A549 (cell line): ENCODE measurements around the gene EXTL1. TPM values are rescaled to one million over a fixed set of nuclear protein-coding genes. Genes with fewer than 3 reads are reported as not detected.
"Not testable (repeated sequence)": the region's sequence is repeated elsewhere in the genome, so short reads cannot be mapped to it uniquely, and the experiment has no call there.

Source experiments
- ATAC-seq, 2 experiments: fragments of 200-7000 bp in 1 of 2; fragments of >200 bp in 1 of 2; cut with Nextera tagmentation in 1 of 2; cut with Tn5 transposase in 1 of 2; 3 replicates each; pipeline versions ENCODE4 v1.8.0 to v1.9.1; 2018 to 2020; ENCODE audit warnings: mild to moderate bottlenecking in 1 of 2, moderate library complexity in 1 of 2
- CTCF ChIA-PET: fragments of 300-600 bp; sonication (Branson Sonifier 250); formaldehyde crosslinking; extraction: SDS; loops from one replicate; lab custom pipeline; 2021; ENCODE audit warnings: antibody characterized with exemption, inconsistent platforms; lab: Yijun Ruan, JAX
- POLR2A ChIA-PET: fragments of 350-600 bp; formaldehyde crosslinking; extraction: SDS; loops from one replicate; lab custom pipeline; 2021; ENCODE audit warnings: antibody characterized with exemption, inconsistent platforms; lab: Yijun Ruan, JAX
- DNase-seq, 2 experiments: peaks; one replicate each; pipeline versions ENCODE4 v3.0.0 to v3.0.0-alpha.2; 2011 to 2016; ENCODE audit warnings: low read depth in 1 of 2, low spot score in 1 of 2
- FAIRE-seq: peaks from 2 replicates; lab custom pipeline; 2011; peaks lifted over from hg19 to GRCh38; lab: Jason Lieb, UNC
- H3K27ac ChIP-seq, 2 experiments: fragments of >200 bp; sonication (Bioruptor Twin); formaldehyde crosslinking; 3 replicates each; pipeline ENCODE4 v1.5.1; 2016 to 2017
- H3K4me1 ChIP-seq: fragments of >200 bp; sonication (Bioruptor Twin); formaldehyde crosslinking; 3 replicates; pipeline ENCODE4 v1.6.1; 2016
- H3K4me2 ChIP-seq: fragments of >200 bp; sonication (Bioruptor Twin); formaldehyde crosslinking; 3 replicates; pipeline ENCODE4 v1.6.1; 2016
- H3K4me3 ChIP-seq: fragments of >200 bp; sonication (Bioruptor Twin); formaldehyde crosslinking; 3 replicates; pipeline ENCODE4 v1.5.1; 2016
- H3K9me3 ChIP-seq: fragments of >200 bp; sonication (Bioruptor Twin); formaldehyde crosslinking; 3 replicates; pipeline ENCODE4 v1.6.1; 2016
- BHLHE40 ChIP-seq: IDR thresholded peaks from 2 replicates; pipeline ENCODE4 v1.6.1; 2012; ENCODE audit warnings: low read depth, low read length, inconsistent platforms
- CHD2 ChIP-seq: fragments of 150-350 bp; IDR thresholded peaks from 2 replicates; pipeline ENCODE4 v1.6.1; 2014; ENCODE audit warnings: low read length; ENCODE audit not compliant: partially characterized antibody
- CHD4 ChIP-seq: fragments of 200-600 bp; sonication (generic); IDR thresholded peaks from 2 replicates; pipeline ENCODE4 v1.6.1; 2016; ENCODE audit warnings: antibody characterized with exemption, mild to moderate bottlenecking, borderline replicate concordance
- EHF ChIP-seq: fragments of 250-450 bp; sonication (Bioruptor Pico); IDR thresholded peaks from 2 replicates; pipeline ENCODE4 v1.5.0; 2020; ENCODE audit warnings: mild to moderate bottlenecking
- EHMT2 ChIP-seq: fragments of 200-600 bp; sonication (generic); IDR thresholded peaks from 2 replicates; pipeline ENCODE4 v1.6.1; 2016; ENCODE audit warnings: antibody characterized with exemption, low read depth, mild to moderate bottlenecking, moderate library complexity
- EP300 ChIP-seq, 2 experiments: fragments of >200 bp; sonication (Bioruptor Twin); formaldehyde crosslinking; IDR thresholded peaks; 2 replicates in 1 of 2; 3 replicates in 1 of 2; pipeline ENCODE4 v1.6.1; 2016 to 2017
- FOXS1 ChIP-seq: fragments of 250-450 bp; sonication (Bioruptor Pico); IDR thresholded peaks from 2 replicates; pipeline ENCODE4 v1.5.0; 2020; ENCODE audit warnings: mild to moderate bottlenecking, moderate library complexity
- HDAC2 ChIP-seq: fragments of 200-600 bp; sonication (generic); IDR thresholded peaks from 2 replicates; pipeline ENCODE4 v1.6.1; 2016
- NR3C1 ChIP-seq: fragments of >200 bp; sonication (Bioruptor Twin); formaldehyde crosslinking; IDR thresholded peaks from 3 replicates; pipeline ENCODE4 v1.6.1; 2017
- PHF8 ChIP-seq: fragments of 200-600 bp; sonication (generic); IDR thresholded peaks from 2 replicates; pipeline ENCODE4 v1.6.1; 2016; ENCODE audit warnings: low read depth, mild to moderate bottlenecking, antibody characterized with exemption, moderate library complexity, borderline replicate concordance
- POLR2A ChIP-seq: IDR thresholded peaks from 2 replicates; pipeline ENCODE4 v1.6.1; 2012; ENCODE audit warnings: mild to moderate bottlenecking, low read length
- POLR2AphosphoS2 ChIP-seq: conservative IDR thresholded peaks from 2 replicates; pipeline ENCODE4 v1.6.1; 2012; ENCODE audit warnings: low read length, improper control_type of control experiment, inconsistent platforms
- RAD21 ChIP-seq, 2 experiments: fragments of >200 bp in 1 of 2; sonication (Bioruptor Twin) in 1 of 2; formaldehyde crosslinking in 1 of 2; IDR thresholded peaks in 1 of 2; conservative IDR thresholded peaks in 1 of 2; 2 replicates in 1 of 2; 3 replicates in 1 of 2; pipeline ENCODE4 v1.6.1; 2012 to 2018; ENCODE audit warnings: inconsistent platforms in 1 of 2
- RFX5 ChIP-seq: fragments of 450-650 bp; IDR thresholded peaks from 2 replicates; pipeline ENCODE4 v1.7.1; 2014; ENCODE audit warnings: antibody characterized with exemption, mild to moderate bottlenecking, moderate library complexity
- SMC3 ChIP-seq: fragments of >200 bp; sonication (Bioruptor Twin); formaldehyde crosslinking; IDR thresholded peaks from 3 replicates; pipeline ENCODE4 v1.6.1; 2018; ENCODE audit warnings: inconsistent platforms
- TFCP2L1 ChIP-seq: fragments of 250-450 bp; sonication (Bioruptor Pico); IDR thresholded peaks from 2 replicates; pipeline ENCODE4 v1.5.0; 2021; ENCODE audit warnings: mild to moderate bottlenecking
- TP53 ChIP-seq: fragments of 250-450 bp; sonication (Bioruptor Pico); IDR thresholded peaks from 2 replicates; pipeline ENCODE4 v1.5.0; 2021; ENCODE audit warnings: mild to moderate bottlenecking, moderate library complexity
- ZFP36 ChIP-seq: fragments of 450-650 bp; IDR thresholded peaks from 2 replicates; pipeline ENCODE4 v1.6.1; 2014; ENCODE audit warnings: borderline replicate concordance; ENCODE audit not compliant: partially characterized antibody
- ZSCAN20 ChIP-seq: fragments of 250-450 bp; sonication (Bioruptor Pico); IDR thresholded peaks from 2 replicates; pipeline ENCODE4 v1.8.0; 2022; ENCODE audit warnings: mild to moderate bottlenecking, moderate library complexity
- WGBS: methylation state at CpG from one replicate; pipeline ENCODE4 v1.1.6; 2017; ENCODE audit errors: missing lambda C conversion rate; 5-methylcytosine and 5-hydroxymethylcytosine counted together
- polyA plus RNA-seq, 4 experiments: library from polyadenylated mRNA; depleted of rRNA in 3 of 4; stranded (reverse); fragments of >200 nt; fragmentation: RNase III in 1 of 4; extraction: RNeasy Plus Mini Kit Qiagen cat#74134 plus additional on column Dnase treatment in 1 of 4; gene quantifications; 2 replicates in 3 of 4; 3 replicates in 1 of 4; pipeline ENCODE4 v1.2.3, GENCODE V29; 2011 to 2017
- TF ChIP-seq, protein P1 (sequence below): fragments of 200-600 bp; sonication (generic); IDR thresholded peaks from 2 replicates; pipeline ENCODE4 v1.6.1; 2016; ENCODE audit warnings: antibody characterized with exemption, mild to moderate bottlenecking, moderate library complexity
- TF ChIP-seq, protein P2 (sequence below): fragments of 250-450 bp; sonication (Bioruptor Pico); IDR thresholded peaks from 2 replicates; pipeline ENCODE4 v1.5.0; 2021; ENCODE audit warnings: mild to moderate bottlenecking, moderate library complexity, borderline replicate concordance

EXTL1 gene
- polyA plus RNA-seq, 2 of the 4 experiments (the other 2 are of a cell fraction), result 0.03 to 0.04 TPM

DNA sequence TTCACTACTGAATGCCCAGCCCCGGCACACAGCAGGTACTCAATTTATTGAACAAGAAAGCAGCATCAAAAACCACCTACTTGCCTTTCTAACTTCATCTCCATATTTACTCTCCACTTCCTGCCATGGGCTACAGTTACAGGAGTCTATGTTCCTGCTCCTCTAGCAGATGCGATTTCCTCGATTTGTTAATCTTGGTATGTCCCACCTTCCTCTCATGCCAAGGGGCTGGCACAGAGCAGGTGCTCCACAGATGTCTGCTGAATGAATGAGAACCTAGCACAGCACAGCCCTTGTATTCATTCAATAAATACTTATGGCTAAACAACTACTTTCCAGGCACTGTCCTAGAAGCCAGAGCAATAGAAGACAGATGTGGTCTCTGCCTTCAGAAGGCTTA lies 35.9 kb upstream of the EXTL1 start:
- 95% methylated on average over 3 of the region's 3 CpGs for WGBS
- no peak for FAIRE-seq
- Histone ChIP-seq H3K9me3 (no peaks in the 10 kb centered on the region), H3K27ac (no peak overlapping the region), H3K4me2 (no peak overlapping the region), H3K4me1 (no peaks in the 10 kb centered on the region), H3K4me3 (no peak overlapping the region)
- POLR2A ChIA-PET, result no interaction called here
- no peak for TF ChIP-seq PHF8
- TF ChIP-seq CHD2, result no peak
- TF ChIP-seq EHF (CRISPR knock-in tag), result no peak
- no peak for DNase-seq
- CTCF ChIA-PET, result no interaction called here
- no peak for ATAC-seq

DNA sequence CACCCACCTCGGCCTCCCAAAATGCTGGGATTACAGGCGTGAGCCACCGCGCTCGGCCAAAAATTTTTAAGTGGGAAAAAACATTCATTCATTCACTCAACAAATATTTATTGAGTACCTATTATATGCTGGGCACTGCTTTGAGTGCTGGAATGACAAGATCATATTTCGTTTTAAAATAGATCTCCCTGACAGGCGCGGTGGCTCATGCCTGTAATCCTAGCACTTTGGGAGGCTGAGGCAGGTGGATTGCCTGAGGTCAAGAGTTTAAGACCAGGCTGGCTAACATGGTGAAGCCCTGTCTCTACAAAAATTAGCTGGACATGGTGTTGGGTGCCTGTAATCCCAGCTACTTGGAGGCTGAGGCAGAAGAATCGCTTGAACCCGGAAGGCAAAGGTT lies 34.8 kb upstream of the EXTL1 start:
- POLR2A ChIA-PET, H3K27ac ChIP-seq, H3K4me1 ChIP-seq, FAIRE-seq, ATAC-seq, H3K4me2 ChIP-seq, H3K4me3 ChIP-seq, H3K9me3 ChIP-seq, DNase-seq: not testable (repeated sequence)
- CTCF ChIA-PET, result interaction anchor here (1.3 kb wide), 1 partner anchor 10 kb away, joined by 8 read pairs; no protein-coding TSS in a partner anchor
- WGBS, result 94% methylated on average over 10 of the region's 10 CpGs

DNA sequence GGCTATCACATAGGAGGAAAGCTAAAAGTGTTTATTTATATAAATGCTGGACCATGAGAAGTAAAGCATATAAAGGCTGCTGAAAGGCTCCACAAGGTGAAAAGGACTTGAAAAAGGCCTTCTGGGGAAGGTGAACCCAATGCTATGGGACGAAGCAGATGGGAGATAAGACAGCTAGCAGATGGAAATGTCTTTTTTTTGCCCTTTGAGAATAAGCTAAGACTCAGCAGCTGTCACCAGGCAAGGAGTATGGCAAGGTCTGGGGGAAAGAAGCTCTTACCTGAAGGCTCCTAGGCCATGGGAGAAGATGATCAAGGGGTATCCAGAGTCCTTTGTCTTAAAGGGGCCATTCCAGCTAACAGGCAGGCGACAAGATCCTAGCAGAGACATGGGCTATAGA lies 33.6 kb upstream of the EXTL1 start:
- DNase-seq (no peak), ATAC-seq (no peak), FAIRE-seq (no peak)
- no peak overlapping the region for H3K4me2 ChIP-seq
- 88% methylated on average over 2 of the region's 2 CpGs for WGBS
- ChIA-PET POLR2A (no interaction called here), CTCF (interaction anchor here (0.8 to 4.8 kb wide), 6 partner anchors 10 to 178 kb away, joined by 3 to 18 read pairs (median 6); partner anchors contain the start of gene PAFAH2)
- no peak overlapping the region for H3K4me3 ChIP-seq
- H3K27ac ChIP-seq, result no peak overlapping the region
- TF ChIP-seq ZFP36 (no peak), FOXS1 (CRISPR knock-in tag) (no peak), POLR2A (no peak), SMC3 (no peak), BHLHE40 (no peak), ZSCAN20 (CRISPR knock-in tag) (no peak), TFCP2L1 (no peak), EHMT2 (no peak), RAD21 (conservative IDR thresholded peaks at IDR 0.05 in 1 of 2, IDR thresholded peaks at IDR 0.05 in 1 of 2) (no peak), RFX5 (no peak)
- TF ChIP-seq, protein P1, sequence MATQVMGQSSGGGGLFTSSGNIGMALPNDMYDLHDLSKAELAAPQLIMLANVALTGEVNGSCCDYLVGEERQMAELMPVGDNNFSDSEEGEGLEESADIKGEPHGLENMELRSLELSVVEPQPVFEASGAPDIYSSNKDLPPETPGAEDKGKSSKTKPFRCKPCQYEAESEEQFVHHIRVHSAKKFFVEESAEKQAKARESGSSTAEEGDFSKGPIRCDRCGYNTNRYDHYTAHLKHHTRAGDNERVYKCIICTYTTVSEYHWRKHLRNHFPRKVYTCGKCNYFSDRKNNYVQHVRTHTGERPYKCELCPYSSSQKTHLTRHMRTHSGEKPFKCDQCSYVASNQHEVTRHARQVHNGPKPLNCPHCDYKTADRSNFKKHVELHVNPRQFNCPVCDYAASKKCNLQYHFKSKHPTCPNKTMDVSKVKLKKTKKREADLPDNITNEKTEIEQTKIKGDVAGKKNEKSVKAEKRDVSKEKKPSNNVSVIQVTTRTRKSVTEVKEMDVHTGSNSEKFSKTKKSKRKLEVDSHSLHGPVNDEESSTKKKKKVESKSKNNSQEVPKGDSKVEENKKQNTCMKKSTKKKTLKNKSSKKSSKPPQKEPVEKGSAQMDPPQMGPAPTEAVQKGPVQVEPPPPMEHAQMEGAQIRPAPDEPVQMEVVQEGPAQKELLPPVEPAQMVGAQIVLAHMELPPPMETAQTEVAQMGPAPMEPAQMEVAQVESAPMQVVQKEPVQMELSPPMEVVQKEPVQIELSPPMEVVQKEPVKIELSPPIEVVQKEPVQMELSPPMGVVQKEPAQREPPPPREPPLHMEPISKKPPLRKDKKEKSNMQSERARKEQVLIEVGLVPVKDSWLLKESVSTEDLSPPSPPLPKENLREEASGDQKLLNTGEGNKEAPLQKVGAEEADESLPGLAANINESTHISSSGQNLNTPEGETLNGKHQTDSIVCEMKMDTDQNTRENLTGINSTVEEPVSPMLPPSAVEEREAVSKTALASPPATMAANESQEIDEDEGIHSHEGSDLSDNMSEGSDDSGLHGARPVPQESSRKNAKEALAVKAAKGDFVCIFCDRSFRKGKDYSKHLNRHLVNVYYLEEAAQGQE, result no peak
- no peaks in the 10 kb centered on the region for H3K9me3 ChIP-seq
- H3K4me1 ChIP-seq, result no peaks in the 10 kb centered on the region

DNA sequence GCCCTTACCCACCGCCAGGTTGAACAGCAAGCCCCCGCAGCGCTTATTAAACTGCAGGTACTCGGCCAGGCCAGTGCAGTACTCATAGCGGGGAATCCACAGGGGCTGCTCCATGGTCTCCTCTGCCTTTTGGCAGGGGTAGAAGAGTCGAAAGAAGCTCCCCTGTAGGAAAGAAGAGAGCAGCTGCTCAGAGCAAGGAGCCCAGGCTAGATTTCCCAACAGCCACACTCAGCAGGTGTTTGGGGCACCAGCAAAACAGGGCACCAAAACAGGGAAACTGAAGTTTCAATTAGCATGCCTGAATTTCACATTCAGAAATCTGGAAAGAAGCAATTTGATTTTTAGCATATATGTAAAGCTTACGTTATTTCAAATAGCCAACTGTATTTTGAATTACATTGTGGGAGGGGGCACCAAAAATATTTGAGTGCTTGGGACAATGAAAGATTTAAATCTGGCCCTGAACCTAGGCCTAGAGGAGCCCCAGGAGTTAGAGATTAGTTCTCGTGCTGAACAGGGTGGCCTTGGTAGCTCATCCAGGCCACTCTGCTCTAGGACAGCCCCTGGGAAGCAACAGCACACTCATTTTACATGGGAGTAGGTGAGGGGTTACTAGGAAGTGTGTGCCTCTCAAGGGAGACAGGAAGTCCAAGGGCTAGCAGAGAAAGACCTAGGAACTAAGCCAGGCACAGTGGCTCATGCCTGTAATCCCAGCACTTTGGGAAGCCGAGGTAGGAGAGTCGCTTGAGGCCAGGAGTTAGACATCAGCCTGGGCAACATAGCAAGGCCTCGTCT lies 31.9 kb upstream of the EXTL1 start:
- DNase-seq (no peak), ATAC-seq (no peak), FAIRE-seq (no peak)
- 93% methylated on average over 11 of the region's 11 CpGs for WGBS
- H3K4me1 ChIP-seq, result no peaks in the 10 kb centered on the region
- H3K27ac ChIP-seq, result no peak overlapping the region
- POLR2A ChIA-PET, result no interaction called here
- no peak overlapping the region for H3K4me2 ChIP-seq
- CTCF ChIA-PET, result interaction anchor here (1.2 to 4.8 kb wide), 2 partner anchors 9 to 94 kb away, joined by 4 to 18 read pairs; no protein-coding TSS in a partner anchor
- TF ChIP-seq NR3C1, result no peak
- TF ChIP-seq RAD21 (conservative IDR thresholded peaks at IDR 0.05 in 1 of 2, IDR thresholded peaks at IDR 0.05 in 1 of 2), result no peak
- TF ChIP-seq, protein P2, sequence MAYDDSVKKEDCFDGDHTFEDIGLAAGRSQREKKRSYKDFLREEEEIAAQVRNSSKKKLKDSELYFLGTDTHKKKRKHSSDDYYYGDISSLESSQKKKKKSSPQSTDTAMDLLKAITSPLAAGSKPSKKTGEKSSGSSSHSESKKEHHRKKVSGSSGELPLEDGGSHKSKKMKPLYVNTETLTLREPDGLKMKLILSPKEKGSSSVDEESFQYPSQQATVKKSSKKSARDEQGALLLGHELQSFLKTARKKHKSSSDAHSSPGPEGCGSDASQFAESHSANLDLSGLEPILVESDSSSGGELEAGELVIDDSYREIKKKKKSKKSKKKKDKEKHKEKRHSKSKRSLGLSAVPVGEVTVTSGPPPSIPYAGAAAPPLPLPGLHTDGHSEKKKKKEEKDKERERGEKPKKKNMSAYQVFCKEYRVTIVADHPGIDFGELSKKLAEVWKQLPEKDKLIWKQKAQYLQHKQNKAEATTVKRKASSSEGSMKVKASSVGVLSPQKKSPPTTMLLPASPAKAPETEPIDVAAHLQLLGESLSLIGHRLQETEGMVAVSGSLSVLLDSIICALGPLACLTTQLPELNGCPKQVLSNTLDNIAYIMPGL (CRISPR knock-in tag), result no peak
- TF ChIP-seq ZSCAN20 (CRISPR knock-in tag), result no peak
- TF ChIP-seq TP53, result no peak
- no peak for TF ChIP-seq CHD4
- TF ChIP-seq HDAC2, result no peak
- no peak for TF ChIP-seq EP300 (IDR thresholded peaks at IDR 0.05)
- no peak for TF ChIP-seq POLR2AphosphoS2
- no peak overlapping the region for H3K4me3 ChIP-seq
- no peaks in the 10 kb centered on the region for H3K9me3 ChIP-seq
